Spleen (tissue), 11 donors: ENCODE measurements around the gene WWP2. TPM values are rescaled to one million over a fixed set of nuclear protein-coding genes. Genes with fewer than 3 reads are reported as not detected.
A peak's percentile ranks its signal among the peaks of the same experiment; 100 is the strongest.

ENCODE experiments used
- DNase-seq: peaks from one replicate; pipeline ENCODE4 v3.0.0-alpha.2; 2020
- H3K27ac ChIP-seq, 8 donors: fragments of 200-600 bp; sonication (generic) in 7 of 8; 1 replicate in 4 of 8; 2 replicates in 4 of 8; pipeline versions ENCODE4 v1.5.0 to v1.8.0; 2016 to 2021; ENCODE audit warnings: inconsistent platforms in 4 of 8, mild to moderate bottlenecking in 4 of 8, moderate library complexity in 1 of 8
- H3K27me3 ChIP-seq, 7 donors: fragments of 200-600 bp; sonication (generic) in 6 of 7; replicated peaks in 1 of 7; 1 replicate in 4 of 7; 2 replicates in 3 of 7; pipeline versions ENCODE4 v1.5.0 to v1.8.0; 2016 to 2021; ENCODE audit warnings: inconsistent platforms in 3 of 7, mild to moderate bottlenecking in 1 of 7
- H3K36me3 ChIP-seq, 6 donors: fragments of 200-600 bp; sonication (generic) in 5 of 6; 1 replicate in 4 of 6; 2 replicates in 2 of 6; pipeline versions ENCODE4 v1.5.0 to v1.8.0; 2016 to 2021; ENCODE audit warnings: inconsistent platforms in 2 of 6
- H3K4me1 ChIP-seq, 6 donors: fragments of 200-600 bp; sonication (generic) in 5 of 6; 1 replicate in 3 of 6; 2 replicates in 3 of 6; pipeline versions ENCODE4 v1.5.0 to v1.8.0; 2016 to 2021; ENCODE audit warnings: inconsistent platforms in 3 of 6
- H3K4me3 ChIP-seq, 8 donors: fragments of 200-600 bp; sonication (generic) in 7 of 8; 1 replicate in 4 of 8; 2 replicates in 4 of 8; pipeline versions ENCODE4 v1.5.0 to v1.8.0; 2016 to 2021; ENCODE audit warnings: inconsistent platforms in 4 of 8, mild to moderate bottlenecking in 4 of 8, moderate library complexity in 2 of 8
- H3K9me3 ChIP-seq, 8 donors: fragments of 200-600 bp; sonication (generic) in 7 of 8; 1 replicate in 4 of 8; 2 replicates in 4 of 8; pipeline versions ENCODE4 v1.5.0 to v1.8.0; 2016 to 2021; ENCODE audit warnings: inconsistent platforms in 4 of 8
- POLR2A ChIP-seq, 3 donors: fragments of 450-650 bp; IDR thresholded peaks; one replicate each; pipeline ENCODE4 v1.5.1; 2017; ENCODE audit warnings: antibody characterized with exemption in 3 of 3, mild to moderate bottlenecking in 1 of 3
- POLR2AphosphoS5 ChIP-seq, 3 donors: sonication (generic); formaldehyde crosslinking; IDR thresholded peaks; one replicate each; pipeline ENCODE4 v1.5.1; 2017; ENCODE audit warnings: antibody characterized with exemption in 3 of 3
- WGBS, 5 donors: extraction: QIAGEN DNeasy Blood & Tissue Kit in 3 of 5; methylation state at CpG; one replicate each; pipeline versions ENCODE4 v1.1.5 to v1.1.7; 2013 to 2018; 5-methylcytosine and 5-hydroxymethylcytosine counted together
- intact Hi-C: fragments of 100-400 bp; cut with DNase I; formaldehyde crosslinking; loops from one replicate; pipeline ENCODE4 v1.15.0; 2023; ENCODE audit warnings: low total_unique reads
- polyA plus RNA-seq, 3 donors: library from polyadenylated mRNA; stranded (reverse); fragments of 200-250 nt; gene quantifications; one replicate each; pipeline ENCODE4 v1.2.1, GENCODE V29; 2013
- total RNA-seq, 7 donors: library from RNA; depleted of rRNA in 3 of 7; stranded (reverse); fragments of >200 nt in 3 of 7; fragmentation: NEBNext Ultra II Directional in 4 of 7; extraction: Animal tissue kit (Norgen Biotek cat#: 25700) in 4 of 7; gene quantifications; one replicate each; pipeline versions ENCODE4 v1.1.0 to v1.2.1, GENCODE V29; 2016 to 2021
- TF ChIP-seq, protein P1 (sequence below), 11 experiments: fragments of 200-600 bp in 7 of 11; fragments of 450-650 bp in 4 of 11; sonication (generic) in 4 of 11; IDR thresholded peaks in 8 of 11; conservative IDR thresholded peaks in 3 of 11; 1 replicate in 7 of 11; 2 replicates in 4 of 11; pipeline versions ENCODE4 v1.4.0 to v1.8.0; 2016 to 2021; ENCODE audit warnings: antibody characterized with exemption in 11 of 11, inconsistent platforms in 4 of 11, mild to moderate bottlenecking in 1 of 11
- donor health status: healthy with polysubstance abuse.
- donor health status: DM: no; HTN: no; CAD: no; lungs with moderate emphysema.
- donor health status: DM: no; HTN: no; CAD: no.
- donor health status: Bipolar disorder and iron deficiency.
- donor health status: healthy.
- donor health status: DM: no; HTN: no; CAD: no.
- donor health status: DM: yes; HTN: yes; CAD: no.

WWP2 gene
- total and polyA plus RNA-seq, 10 donors: 13.7 to 109 (median 67.7) TPM

- peaks cover 3 to 29% (median 7%) of the 10 kb centered on the region in 6 donors for H3K4me1 ChIP-seq
- no peak for DNase-seq
- intact Hi-C loops: no loop called here
- WGBS, 5 donors: 91 to 96% (median 94%) methylated on average over 5 of the region's 5 CpGs
- H3K27ac ChIP-seq: peak overlapping the region in 6 of 8 donors; percentile 44 to 78 (median 72)
- no peak for TF ChIP-seq POLR2AphosphoS5 (IDR thresholded peaks at IDR 0.05)
- no peak for TF ChIP-seq POLR2A (IDR thresholded peaks at IDR 0.05)
- TF ChIP-seq, protein P1, sequence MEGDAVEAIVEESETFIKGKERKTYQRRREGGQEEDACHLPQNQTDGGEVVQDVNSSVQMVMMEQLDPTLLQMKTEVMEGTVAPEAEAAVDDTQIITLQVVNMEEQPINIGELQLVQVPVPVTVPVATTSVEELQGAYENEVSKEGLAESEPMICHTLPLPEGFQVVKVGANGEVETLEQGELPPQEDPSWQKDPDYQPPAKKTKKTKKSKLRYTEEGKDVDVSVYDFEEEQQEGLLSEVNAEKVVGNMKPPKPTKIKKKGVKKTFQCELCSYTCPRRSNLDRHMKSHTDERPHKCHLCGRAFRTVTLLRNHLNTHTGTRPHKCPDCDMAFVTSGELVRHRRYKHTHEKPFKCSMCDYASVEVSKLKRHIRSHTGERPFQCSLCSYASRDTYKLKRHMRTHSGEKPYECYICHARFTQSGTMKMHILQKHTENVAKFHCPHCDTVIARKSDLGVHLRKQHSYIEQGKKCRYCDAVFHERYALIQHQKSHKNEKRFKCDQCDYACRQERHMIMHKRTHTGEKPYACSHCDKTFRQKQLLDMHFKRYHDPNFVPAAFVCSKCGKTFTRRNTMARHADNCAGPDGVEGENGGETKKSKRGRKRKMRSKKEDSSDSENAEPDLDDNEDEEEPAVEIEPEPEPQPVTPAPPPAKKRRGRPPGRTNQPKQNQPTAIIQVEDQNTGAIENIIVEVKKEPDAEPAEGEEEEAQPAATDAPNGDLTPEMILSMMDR (IDR thresholded peaks at IDR 0.05 in 8 of 11, conservative IDR thresholded peaks at IDR 0.05 in 3 of 11): no peak
- no peaks in the 10 kb centered on the region for H3K9me3 ChIP-seq
- H3K4me3 ChIP-seq: no peak overlapping the region
- H3K36me3 ChIP-seq: peaks cover 0 to 98% (median 24%) of the 10 kb centered on the region in 6 donors
- no peaks in the 10 kb centered on the region for H3K27me3 ChIP-seq
Measured at GRCh38 chr16:69847643-69848042, 85.5 kb downstream of the WWP2 start.

DNA sequence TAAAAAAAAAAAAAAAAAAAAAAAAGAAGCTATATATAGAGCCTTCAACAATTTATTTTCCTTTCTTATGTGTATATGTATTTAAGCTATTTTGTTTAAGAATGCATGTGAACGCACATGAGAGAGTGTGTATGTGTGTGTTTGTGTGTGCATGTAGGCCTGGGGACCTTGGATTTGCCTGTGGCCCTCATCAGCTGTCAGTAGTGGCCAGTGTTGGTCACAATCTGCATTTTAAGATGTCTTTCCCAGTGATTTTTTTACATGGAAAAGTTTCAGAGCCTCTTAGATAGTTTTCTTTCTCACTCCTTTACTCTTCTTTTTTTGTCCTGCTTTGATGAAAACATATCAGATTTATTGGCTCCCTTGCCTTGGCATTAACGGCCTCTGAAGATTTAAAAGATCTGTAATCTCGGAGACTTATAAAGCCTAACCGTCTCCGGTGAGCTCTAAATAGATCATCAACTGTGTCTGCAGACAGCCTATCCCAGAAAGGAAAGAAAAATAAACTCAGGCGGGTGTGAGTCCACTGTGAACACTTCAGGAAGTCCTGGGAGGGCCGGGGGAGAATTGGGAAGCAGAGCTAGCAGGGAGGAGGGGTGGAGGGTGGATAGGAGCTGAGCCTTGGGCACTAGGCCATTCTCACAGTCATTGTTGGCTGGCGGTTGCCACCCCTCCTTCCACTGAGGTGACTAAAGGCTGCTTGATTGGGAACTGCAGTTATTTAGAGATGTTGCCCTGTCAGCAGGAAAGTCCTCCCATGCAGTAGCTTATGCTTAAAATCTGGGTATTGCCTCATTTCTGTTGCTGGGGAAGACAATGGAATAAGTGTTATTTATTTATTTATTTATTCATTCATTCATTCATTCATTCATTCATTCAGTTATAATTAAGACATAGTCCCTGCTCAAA lies 86.8 kb downstream of the WWP2 start:
- H3K36me3 ChIP-seq: peaks cover 2 to 98% (median 24%) of the 10 kb centered on the region in 6 donors
- intact Hi-C loops: no loop called here
- peaks cover 3 to 29% (median 7%) of the 10 kb centered on the region in 6 donors for H3K4me1 ChIP-seq
- peak overlapping the region in 7 of 8 donors; percentile 10 to 78 (median 70) for H3K27ac ChIP-seq
- H3K27me3 ChIP-seq: no peaks in the 10 kb centered on the region
- WGBS, 5 donors: 36 to 58% (median 53%) methylated on average over 8 of the region's 8 CpGs
- no peak overlapping the region for H3K4me3 ChIP-seq
- DNase-seq: peak; percentile 83
- no peaks in the 10 kb centered on the region for H3K9me3 ChIP-seq
- peak in 2 of 3 donors; percentile 58 to 68 for TF ChIP-seq POLR2AphosphoS5 (IDR thresholded peaks at IDR 0.05)
- TF ChIP-seq, protein P1 (IDR thresholded peaks at IDR 0.05 in 8 of 11, conservative IDR thresholded peaks at IDR 0.05 in 3 of 11): no peak
- no peak for TF ChIP-seq POLR2A (IDR thresholded peaks at IDR 0.05)

- H3K27ac ChIP-seq: no peak overlapping the region
- 91 to 95% (median 94%) methylated on average over 13 of the region's 13 CpGs for WGBS, 5 donors
- no peak for DNase-seq
- H3K36me3 ChIP-seq: peaks cover 0 to 77% (median 13%) of the 10 kb centered on the region in 6 donors
- intact Hi-C loops: no loop called here
- H3K4me1 ChIP-seq: peaks cover 3 to 37% (median 7%) of the 10 kb centered on the region in 6 donors
- no peaks in the 10 kb centered on the region for H3K9me3 ChIP-seq
- TF ChIP-seq, protein P1 (IDR thresholded peaks at IDR 0.05 in 8 of 11, conservative IDR thresholded peaks at IDR 0.05 in 3 of 11): no peak
- TF ChIP-seq POLR2AphosphoS5 (IDR thresholded peaks at IDR 0.05): no peak
- no peak for TF ChIP-seq POLR2A (IDR thresholded peaks at IDR 0.05)
- H3K27me3 ChIP-seq: no peaks in the 10 kb centered on the region
- H3K4me3 ChIP-seq: no peak overlapping the region
Measured at GRCh38 chr16:69851491-69852240, 89.5 kb downstream of the WWP2 start.
